Stimulated activated CD8-positive, alpha-beta memory T cell treated with anti-CD3 and anti-CD28 coated beads, Interleukin-15, amount 100 ng/mL, for 1 hour (primary cell): ENCODE measurements around the gene DCLK1.

ENCODE experiments used
- DNase-seq: peaks from one replicate; pipeline ENCODE4 v3.0.0-alpha.2; 2020; ENCODE audit warnings: low read depth

DCLK1 gene

GRCh38 chr13:35747594-35747993, 383.6 kb downstream of the DCLK1 start:
- no peak for DNase-seq

- no peak for DNase-seq
Observed at GRCh38 chr13:35744566-35745178, 386.5 kb downstream of the DCLK1 start.

DNA sequence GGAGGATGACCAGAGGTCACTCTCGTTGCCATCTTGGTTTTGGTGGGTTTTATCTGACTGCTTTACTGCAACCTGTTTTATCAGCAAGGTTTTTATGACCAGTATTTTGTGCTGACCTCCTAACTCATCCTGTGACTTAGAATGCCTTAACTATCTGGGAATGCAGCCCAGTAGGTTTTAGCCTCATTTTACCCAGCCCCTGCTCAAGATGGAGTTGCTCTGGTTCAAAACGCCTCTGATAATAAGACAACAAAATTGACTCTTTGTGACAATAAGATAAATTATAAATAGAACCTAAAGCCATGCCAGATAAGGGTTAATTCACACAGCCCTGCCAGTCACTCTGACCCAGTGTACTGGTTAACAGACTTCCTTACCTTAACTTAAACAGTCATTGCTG, 387.0 kb downstream of the DCLK1 start:
- no peak for DNase-seq

DNA sequence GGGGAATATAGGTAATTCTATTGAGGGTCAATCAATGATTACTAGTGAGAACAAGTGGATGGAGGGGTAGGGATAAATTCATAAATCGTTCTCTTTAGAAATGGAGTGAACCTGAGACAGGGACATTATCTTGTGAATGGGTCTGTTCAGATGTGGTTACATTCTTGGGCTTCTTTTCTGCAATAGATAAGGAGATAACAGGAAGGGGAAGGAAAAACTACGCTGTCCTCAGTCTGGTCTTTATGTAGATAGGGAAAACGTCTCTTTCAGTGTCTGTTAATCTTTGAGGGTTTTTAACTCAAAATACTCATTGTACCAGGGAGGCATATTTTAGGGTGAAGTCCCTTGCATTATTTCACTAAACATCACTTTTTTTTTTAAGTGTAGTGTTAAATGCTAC, 388.0 kb downstream of the DCLK1 start:
- no peak for DNase-seq

GRCh38 chr13:35741657-35742056, 389.5 kb downstream of the DCLK1 start:
- DNase-seq: no peak

DNA sequence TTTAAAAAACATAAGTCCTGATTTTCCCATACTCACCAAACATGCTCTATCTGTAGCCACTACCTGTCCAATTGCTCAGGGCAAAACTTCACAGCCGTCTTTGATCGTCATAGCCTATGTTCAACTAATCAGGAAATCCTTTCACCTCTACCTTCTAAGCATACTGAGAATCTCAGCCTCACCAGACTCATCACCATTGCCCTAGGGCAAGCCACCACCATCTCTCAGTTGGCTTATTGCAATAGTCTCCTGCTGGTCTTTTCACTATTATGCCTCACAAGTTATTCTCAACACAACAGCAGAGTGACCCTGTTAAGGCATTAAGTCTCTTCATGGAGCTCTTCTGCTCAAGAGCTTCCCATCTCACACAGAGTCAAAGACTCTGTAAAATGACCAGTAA, 394.3 kb downstream of the DCLK1 start:
- DNase-seq: no peak

GRCh38 chr13:35733827-35734226, 397.4 kb downstream of the DCLK1 start:
- DNase-seq: no peak

DNA sequence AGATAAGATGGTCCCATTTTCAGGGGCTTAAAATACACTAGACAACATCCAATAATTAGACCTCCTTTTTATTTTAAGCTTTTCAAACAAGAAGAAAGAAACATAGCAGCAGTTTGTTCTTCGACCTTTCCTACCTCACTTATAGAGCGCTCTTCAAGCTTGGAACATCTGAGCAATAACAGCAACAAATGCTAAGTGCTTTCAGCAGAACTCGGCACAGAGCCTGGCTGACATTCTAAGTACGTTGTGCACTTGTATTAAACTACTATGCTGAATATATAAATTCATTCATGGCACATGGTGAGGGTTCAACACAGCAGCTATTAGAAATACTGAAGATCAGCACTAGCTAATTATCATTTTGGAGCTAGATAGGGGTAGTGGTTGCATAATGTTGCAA, 398.6 kb downstream of the DCLK1 start:
- no peak for DNase-seq

GRCh38 chr13:35731471-35731870, 399.7 kb downstream of the DCLK1 start:
- DNase-seq: no peak

GRCh38 chr13:35729926-35730627, 401.1 kb downstream of the DCLK1 start:
- no peak for DNase-seq

DNA sequence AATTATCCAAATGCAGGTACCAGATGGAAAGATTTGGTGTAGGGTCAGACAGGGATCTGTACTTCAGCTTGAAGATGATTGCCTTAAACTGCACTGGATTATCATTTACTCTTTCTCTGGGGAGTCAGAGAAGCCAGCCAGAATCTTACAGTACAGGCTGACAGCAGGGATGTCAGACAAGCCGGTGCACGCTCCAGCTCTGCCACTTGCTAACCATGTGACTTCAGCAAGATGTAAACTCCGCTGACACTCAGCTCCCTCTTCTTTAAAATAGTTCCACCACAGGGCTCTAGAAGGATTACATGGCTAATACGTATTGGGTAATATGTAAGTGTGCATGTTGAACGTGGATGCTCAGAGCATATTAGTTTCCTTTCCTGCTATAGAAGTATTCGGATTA, 403.3 kb downstream of the DCLK1 start:
- DNase-seq: no peak

DNA sequence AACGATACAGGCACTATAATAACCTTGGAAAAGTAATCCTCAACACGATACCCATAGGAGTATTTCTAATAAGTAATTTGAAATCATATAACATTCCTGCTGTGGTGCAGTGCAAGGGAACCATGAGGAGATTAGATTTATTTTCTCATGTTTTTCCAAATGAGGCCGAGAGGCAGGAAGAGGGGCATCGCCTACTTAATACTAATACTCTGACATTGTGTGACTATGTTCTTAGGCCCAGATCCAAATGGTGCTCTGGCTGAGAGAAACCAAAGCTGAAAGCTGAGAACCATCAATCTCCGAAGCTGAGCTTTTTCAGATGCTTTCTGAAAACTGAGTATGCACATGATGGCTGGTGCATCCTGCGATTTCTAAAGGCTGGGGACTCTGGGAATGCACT, 406.7 kb downstream of the DCLK1 start:
- no peak for DNase-seq

GRCh38 chr13:35723821-35724220, 407.4 kb downstream of the DCLK1 start:
- no peak for DNase-seq

DNA sequence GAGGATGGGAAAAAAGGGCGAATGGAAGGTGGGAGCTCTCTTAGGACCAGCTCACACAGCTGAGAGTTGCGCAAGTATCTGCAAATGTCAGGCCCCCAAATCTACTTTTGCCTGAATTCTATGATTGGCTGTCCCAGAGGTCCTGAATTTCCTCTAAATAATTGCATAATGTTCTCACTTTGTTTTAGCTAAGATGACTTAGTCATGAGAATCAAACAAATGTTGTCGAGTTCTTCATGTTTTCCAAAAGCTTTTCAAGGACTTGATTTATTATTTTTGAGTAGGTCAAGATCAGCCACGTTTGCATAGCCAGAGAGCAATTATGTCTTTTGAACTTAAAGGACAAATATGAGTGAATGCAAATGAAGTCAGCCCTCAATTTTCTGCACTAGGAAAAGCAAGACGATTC, 408.1 kb downstream of the DCLK1 start:
- DNase-seq: no peak

- DNase-seq: no peak
Observed at GRCh38 chr13:35722458-35723052, 408.6 kb downstream of the DCLK1 start.

DNA sequence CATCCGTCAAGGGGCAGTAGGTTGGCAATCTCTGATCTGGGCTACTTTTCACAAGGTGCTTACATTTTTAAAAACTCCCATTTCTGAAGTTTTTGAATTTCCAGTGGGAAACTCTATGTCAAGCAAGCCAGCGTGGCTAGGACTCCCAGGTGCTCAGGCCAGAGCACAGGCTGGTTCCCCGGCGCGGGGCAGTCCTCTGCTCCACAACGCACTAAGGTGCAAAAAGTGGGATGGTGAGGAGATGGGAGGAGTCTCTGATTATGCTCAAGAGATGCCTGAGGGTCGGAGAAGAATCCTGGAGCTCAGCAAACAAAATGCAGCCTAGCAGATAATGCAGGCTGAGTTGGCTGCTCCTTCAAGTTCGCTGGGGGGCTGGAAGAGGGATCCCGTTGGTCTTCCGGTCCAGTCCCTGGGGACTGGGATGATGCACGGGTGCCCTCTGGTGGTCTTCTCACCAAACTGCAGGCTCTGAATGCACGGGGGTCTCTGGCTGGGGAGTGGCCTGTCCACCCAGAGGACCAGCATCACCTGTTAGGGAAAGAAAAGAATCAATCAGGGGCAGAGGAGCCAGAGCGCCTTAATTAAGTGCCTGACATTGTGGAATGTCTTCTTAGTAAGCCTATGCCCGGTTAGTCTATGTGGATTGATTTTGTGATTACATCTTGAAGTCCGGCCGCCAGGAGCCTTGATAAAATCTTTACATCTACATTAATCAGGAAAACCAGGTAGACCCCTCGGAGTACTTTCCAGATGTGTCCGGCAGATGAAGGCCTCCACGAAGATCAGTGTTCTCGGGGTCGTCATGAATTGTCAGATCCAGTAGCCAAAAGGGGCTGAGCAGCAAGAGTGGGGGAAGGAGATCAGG, 410.3 kb downstream of the DCLK1 start:
- no peak for DNase-seq

DNA sequence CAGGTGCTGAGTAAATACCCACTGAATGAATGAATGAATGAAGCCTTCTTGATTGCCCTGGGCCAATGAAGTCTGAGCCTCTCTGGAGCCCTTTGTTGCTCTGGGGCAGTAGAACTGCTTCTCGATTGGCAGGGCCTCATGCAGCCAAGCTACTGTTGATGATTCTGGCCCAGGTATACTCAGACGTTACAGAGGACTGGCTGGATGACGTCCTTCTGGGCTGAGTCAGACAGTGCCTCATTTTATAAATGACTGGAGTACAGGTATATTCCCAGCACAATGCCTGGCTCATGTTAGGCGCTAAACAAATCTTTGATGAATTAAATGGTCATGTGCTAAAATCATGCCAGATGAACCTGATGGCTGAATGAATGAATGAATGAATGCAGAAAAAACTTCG, 410.9 kb downstream of the DCLK1 start:
- no peak for DNase-seq
